Hematopoietic multipotent progenitor cell (in vitro differentiated cells): ENCODE results near the gene LIG3. TPM values are rescaled to one million over a fixed set of nuclear protein-coding genes. Genes with fewer than 3 reads are reported as not detected.
"Not testable (repeated sequence)": the region's sequence is repeated elsewhere in the genome, so short reads cannot be mapped to it uniquely, and the experiment has no call there.

Source experiments
- DNase-seq, 3 donors: peaks; one replicate each; pipeline ENCODE4 v3.0.0-alpha.2; 2011 to 2015; ENCODE audit warnings: low read depth in 2 of 3, low spot score in 2 of 3
- total RNA-seq: library from RNA; depleted of rRNA; stranded (reverse); fragments of >200 nt; gene quantifications from one replicate; pipeline ENCODE4 v1.2.3, GENCODE V29; 2012

The LIG3 gene
- total RNA-seq, 1 donor: 51.7 TPM

DNA sequence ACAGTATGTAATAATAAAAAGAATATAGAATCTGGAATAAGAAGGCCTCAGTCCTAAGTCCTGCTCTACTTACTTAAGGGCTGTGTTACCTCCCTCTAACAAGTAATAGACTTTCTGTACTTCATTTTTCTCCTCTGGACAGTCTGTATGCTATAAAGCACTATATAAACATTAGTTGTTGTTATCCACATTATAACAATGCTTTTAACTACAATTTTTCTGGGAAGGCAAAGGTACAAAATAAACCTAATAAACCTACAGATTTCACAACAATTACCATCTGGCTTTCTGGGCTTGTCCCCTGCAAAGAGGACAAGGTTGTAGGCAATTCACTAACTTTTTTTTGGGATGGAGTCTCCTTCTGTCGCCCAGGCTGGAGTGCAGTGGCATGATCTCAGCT, 50.5 kb downstream of the LIG3 start:
- no peak for DNase-seq

DNA sequence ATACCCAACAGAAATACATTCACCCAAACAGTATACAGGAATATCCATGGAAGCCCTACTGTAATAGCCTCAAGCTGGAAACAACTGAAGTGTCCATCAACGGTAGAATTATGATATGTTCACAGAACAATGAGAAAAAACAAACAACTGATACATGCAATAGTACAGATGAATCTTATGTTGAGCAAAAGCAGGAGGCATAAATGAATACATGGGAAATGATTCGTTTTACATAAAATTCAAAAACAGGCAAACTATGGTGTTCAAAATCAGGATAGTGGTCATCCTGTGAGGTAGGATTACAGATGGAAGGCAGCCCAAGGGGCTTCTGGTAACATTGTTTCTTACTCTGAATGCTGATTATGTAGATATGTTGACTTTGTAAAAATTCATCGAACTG, 58.1 kb downstream of the LIG3 start:
- no peak for DNase-seq

DNA sequence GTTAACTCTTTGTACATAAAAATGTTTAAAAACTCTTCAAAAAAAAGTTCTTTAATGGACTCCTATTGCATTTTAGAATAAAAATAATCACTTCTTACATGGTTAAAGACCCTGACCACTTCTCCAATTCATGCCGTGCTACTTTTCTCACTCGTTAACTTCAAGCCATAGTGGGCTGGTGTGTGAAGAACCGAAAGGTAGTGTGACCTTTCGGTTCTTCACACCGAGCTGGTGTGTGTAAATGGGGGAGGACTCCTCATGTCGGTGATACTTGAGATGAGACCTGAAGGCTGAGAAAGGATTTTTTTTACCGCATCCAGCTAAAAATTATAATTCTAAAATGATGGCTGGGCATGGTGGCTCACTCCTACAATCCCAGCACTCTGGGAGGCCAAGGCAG, 61.1 kb downstream of the LIG3 start:
- DNase-seq: no peak

DNA sequence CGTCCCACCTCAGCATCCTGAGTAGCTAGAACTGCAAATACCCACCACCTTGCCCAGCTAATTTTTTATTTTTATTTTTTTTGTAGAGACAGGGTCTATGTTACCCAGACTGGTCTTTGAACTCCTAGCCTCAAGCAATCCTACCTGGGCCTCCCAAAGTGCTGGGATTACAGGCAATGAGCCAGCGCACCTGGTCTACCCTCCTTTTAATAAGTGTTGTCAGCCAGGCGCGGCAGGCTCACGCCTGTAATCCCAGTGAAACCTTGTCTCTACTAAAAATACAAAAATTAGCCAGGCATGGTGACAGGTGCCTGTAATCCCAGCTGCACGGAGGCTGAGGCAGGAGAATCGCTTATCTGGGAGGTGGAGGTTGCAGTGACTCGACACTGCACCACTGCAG, 63.9 kb downstream of the LIG3 start:
- no peak for DNase-seq

DNA sequence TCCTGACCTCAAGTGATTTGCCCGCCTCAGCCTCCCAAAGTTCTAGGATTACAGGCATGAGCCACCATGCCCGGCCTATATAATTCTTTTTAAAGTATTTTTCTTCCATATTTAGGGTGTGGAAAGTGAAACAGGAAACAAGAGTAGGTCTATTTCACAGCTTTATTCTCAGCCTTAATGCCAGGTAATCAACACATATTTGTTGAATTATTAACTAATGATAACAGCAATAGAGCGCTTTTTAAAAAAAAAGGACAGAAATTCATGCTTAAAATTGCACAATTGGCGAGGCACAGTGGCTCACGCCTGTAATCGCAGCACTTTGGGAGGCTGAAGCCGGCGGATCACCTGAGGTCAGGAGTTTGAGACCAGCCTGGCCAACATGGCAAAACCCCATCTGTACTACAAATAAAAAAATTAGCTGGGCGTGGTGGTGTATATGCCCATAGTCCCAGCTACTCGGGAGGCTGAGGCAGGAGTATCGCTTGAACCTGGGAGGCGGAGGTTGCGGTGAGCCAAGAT, 65.2 kb downstream of the LIG3 start:
- DNase-seq: not testable (repeated sequence)

DNA sequence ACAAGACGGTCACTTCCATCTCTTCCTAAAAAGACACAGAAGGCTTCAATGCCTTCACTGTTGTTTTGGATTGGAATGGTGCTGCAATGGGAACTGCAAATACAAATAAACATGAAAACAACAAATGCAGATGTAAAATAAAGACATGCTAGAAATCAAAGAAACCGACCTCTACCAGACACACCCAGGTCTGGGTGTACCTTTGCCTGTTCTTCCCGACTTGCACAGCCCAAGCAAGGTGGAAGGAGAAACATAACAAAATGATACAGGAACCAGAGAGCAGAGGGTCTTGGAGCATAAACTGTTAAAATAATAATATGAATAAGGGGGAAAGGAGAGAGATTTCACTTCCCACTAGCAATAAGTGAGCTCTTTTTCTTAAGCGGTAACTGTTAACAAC, 65.9 kb downstream of the LIG3 start:
- DNase-seq: no peak

DNA sequence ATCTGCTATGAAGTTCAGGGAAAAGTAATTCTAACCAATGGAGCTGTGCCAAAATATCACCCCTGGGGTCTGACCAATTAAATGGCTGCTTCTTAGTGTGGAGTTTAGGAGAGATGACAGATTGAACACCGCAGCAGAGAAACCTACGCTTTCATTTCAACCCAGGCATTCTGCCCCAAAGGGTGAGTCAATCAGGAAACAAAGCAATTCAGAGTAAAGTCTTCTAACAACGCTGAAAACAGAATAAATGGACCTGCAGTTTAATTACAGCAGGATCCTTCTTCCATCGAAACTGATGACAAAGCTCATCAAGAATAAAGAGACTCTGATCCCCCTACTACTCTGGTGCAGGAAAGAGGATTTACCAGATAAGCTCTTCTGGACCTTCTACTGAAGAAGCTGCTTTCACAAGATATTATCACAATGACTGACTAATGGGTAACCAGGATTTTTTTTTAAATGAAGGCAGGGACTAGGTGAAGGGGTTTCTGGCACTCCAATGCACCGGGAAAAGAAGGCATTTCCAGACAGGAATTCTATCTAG, 66.5 kb downstream of the LIG3 start:
- DNase-seq: peak in 1 of 3 donors; percentile 25

DNA sequence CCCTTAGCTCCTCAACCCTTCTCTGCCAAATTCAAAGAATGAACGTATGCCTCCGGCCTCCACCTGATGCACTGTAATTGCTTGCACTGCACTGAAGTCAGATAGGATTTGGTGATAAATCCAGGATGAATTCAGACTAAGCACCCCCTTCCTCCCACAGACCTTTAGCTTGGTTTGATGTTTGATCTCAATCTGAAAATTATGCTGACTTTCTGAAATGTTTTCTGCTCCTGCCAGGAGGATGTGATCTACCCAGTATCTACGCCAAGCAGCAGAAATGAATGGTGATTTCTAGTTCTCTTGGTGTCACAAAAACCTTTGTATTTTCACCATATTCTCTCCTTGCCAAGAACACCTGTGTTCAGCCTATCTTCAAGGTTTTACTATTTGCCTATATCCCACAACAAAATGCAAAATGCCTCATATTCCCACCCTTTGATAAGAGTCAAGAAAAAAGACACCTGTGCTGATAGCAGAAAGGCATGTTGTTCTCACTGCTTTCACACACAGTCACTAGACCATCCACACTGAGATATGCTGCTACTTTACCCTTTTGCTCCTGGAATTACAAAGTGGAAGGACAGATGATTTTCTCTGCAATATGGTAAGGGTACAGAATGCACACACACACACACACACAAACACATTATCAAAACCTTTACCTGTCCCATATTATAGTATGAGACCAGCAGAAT, 68.5 kb downstream of the LIG3 start:
- DNase-seq: no peak

DNA sequence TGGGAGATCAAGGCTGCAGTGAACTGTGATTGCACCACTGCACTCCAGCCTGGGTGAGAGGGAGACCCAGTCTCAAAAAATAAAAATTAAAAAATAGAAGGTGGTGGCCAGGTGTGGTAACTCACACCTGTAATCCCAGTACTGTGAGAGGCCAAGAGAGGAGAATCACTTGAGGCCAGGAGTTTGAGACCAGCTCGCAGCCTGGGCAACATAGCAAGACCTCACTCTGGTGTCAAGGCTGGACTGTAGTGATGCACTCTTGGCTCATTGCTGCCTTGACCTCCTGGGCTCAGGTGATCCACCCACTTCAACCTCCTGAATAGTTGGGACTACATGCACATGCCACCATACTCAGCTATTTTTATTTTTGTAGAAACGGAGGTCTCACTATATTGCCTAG, 69.9 kb downstream of the LIG3 start:
- DNase-seq: no peak

DNA sequence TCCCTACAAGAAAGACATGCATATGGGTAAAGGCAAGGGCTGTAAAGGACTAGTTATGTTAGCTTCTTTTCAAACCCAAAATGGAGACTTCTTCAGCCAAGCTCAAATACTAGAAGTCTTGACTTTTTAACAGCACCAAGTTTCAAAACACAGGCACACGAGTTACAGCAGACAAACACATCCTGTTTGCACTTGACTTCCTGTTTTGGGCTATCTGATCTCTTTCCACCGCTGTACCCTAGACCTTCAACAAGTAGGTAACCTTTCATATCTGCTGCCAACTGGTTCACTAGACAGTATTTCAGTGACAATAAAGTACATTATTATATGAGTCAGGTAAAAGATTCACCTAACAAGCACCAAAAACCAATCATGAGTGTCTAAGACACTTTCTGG, 70.9 kb downstream of the LIG3 start:
- peak; percentile 56 to 78 (median 60) for DNase-seq

DNA sequence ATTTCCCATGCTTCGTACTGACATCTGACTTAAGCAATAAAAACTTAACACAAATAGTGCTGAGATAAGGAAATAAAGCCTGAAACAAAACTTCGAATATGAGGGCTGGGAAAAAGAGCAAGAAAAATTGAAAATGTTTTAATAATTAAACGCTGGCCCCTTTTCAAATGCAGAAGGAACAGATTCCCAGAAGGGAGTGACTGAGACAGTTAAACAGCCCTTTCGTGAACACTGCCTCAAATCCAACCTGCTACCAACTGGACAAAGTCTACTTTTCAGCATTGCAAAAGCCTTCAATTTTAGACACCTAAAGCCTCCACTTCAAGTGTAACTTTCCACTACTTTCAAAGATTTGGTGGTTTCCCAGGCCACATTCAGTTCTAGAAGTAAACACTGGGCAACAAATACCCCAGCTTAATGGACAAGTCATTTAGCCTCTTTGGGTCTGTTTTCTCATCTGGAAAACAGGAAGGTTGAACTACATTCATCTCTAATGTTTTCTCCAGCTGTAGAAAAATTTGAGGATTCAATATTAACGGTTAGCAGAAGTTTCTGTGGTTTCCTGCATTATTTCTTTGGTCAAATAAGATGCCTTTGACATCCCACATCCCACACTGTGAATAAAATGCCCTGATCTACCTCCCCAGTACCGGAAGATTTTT, 71.4 kb downstream of the LIG3 start:
- peak in 2 of 3 donors; percentile 30 to 39 for DNase-seq

DNA sequence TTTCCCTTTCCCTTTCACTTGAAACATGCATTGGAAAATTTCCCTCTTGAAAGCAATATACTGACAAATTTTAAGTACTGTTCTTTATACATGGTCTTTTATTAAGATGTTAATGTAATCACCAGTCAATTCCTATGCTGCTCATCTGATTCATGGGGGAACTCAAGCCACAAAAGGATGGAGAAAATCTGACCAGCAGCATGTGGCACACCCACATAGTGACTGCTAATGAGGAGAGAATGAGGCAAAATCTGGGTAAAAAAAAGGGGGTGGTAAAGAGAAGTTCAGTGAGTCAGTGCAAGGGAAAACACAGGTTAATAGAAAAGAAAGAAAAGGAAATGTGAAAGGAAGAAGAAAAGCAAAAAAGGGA, 71.9 kb downstream of the LIG3 start:
- no peak for DNase-seq

DNA sequence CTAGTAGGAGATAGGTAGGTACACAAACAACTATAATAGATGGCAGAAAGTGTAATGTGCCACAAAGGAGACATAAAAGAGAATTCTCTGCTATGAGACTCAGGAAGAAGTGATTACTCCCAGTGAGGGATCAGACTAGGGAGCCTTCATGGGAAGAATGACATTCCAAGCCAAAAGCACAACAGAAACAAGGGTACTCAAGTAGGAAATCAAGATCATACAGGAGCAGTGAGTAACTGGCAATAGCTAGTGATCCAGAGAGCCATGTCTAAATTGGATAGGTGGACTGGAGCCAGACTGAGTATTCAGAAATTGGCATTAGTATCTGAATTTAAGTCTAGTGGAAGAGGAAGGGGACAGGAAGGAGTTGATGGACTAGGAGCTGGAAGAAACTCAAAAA, 72.5 kb downstream of the LIG3 start:
- DNase-seq: no peak

DNA sequence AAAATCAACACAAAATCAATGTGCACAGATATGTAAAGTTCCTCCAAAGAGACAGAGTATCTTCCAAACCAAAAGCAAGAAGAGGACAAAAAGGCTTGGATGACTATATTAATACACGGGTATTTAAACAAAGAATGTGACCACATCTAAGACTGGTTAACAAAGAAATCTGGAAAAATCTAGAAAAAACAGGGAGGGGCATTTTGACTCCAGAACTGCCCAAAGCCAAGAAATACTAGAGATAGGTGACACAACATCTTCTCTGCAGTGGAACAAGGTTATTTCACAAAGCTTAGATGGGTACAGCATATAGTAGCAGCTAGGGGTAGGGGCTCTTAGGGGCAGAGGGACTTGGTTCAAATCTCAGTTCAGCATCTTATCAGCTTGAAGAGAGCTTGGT, 72.9 kb downstream of the LIG3 start:
- no peak for DNase-seq

DNA sequence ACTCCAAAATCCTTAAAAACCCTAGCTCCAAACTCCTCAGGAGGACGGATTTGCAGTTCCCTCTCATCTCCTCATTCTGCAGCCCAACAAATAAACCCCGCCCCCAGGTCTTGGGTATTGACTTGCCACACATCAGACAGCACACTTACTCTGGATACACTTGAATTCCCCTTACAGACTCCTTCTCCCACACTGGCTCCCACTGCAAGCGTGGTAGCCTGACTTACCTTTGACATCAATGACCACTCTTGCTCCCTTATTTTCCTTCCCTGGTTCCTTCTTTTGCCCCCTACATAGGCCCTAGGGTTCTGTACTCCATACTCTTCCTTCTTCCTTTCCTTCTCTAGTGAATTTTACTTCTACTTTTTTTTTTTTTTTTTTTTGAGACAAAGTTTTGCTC, 75.7 kb downstream of the LIG3 start:
- no peak for DNase-seq

DNA sequence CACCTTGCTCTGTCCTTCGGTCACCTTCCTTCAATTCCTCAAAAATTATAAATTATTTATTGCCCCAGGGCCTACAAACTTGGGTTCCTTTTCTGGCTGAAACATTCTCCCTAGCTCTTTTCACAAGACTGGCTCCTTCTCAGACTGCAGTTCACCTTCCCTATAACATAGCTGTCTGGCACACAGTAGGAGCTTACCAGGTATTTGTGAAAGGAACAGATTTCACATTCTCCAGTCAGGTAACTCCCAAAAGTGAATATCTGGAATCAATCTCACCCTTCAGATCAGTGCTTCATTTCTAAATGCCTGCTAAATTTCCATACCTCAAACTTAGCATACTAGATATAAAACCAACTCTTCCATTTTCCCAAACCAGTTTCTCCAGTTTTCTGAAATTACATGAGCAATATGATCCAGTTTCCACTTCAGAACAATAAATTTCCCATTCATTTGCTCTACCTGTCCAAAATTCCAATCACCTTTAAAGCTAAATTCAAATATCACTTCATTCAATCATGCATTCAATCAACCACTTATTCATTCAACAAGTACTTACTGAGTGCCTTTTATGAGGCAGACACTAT, 77.1 kb downstream of the LIG3 start:
- DNase-seq: no peak

Other genes starting within 250 kb of the LIG3 start
- gene CCT6B, start 19.1 kb upstream of the LIG3 start, total RNA-seq: 1.3 TPM
- 9.7 TPM for gene ZNF830, start 19.0 kb upstream of the LIG3 start, total RNA-seq
- 24.2 TPM for gene RFFL, start 83.2 kb downstream of the LIG3 start, total RNA-seq
- gene RAD51D, start 139.3 kb downstream of the LIG3 start, total RNA-seq: 18.6 TPM
- not detected for gene FNDC8, start 141.1 kb downstream of the LIG3 start, total RNA-seq
- gene NLE1, start 161.8 kb downstream of the LIG3 start, total RNA-seq: 59.2 TPM
- under 0.01 TPM for gene UNC45B, start 167.3 kb downstream of the LIG3 start, total RNA-seq
- gene SLC35G3, start 213.9 kb downstream of the LIG3 start, total RNA-seq: not detected